GM23248 (cell line): Measurements from ENCODE around the gene SEMA4A.

Source experiments
- EZH2 ChIP-seq: fragments of 200-600 bp; sonication (generic); IDR thresholded peaks from 2 replicates; pipeline ENCODE4 v1.6.1; 2018; ENCODE audit warnings: antibody characterized with exemption, mild to moderate bottlenecking; ENCODE audit not compliant: insufficient read depth, poor library complexity, severe bottlenecking
- EZH2phosphoT487 ChIP-seq: fragments of 200-600 bp; sonication (generic); IDR thresholded peaks from 2 replicates; pipeline ENCODE4 v1.6.1; 2018; ENCODE audit warnings: antibody characterized with exemption, moderate library complexity, mild to moderate bottlenecking, low read depth; ENCODE audit not compliant: insufficient read depth

DNA sequence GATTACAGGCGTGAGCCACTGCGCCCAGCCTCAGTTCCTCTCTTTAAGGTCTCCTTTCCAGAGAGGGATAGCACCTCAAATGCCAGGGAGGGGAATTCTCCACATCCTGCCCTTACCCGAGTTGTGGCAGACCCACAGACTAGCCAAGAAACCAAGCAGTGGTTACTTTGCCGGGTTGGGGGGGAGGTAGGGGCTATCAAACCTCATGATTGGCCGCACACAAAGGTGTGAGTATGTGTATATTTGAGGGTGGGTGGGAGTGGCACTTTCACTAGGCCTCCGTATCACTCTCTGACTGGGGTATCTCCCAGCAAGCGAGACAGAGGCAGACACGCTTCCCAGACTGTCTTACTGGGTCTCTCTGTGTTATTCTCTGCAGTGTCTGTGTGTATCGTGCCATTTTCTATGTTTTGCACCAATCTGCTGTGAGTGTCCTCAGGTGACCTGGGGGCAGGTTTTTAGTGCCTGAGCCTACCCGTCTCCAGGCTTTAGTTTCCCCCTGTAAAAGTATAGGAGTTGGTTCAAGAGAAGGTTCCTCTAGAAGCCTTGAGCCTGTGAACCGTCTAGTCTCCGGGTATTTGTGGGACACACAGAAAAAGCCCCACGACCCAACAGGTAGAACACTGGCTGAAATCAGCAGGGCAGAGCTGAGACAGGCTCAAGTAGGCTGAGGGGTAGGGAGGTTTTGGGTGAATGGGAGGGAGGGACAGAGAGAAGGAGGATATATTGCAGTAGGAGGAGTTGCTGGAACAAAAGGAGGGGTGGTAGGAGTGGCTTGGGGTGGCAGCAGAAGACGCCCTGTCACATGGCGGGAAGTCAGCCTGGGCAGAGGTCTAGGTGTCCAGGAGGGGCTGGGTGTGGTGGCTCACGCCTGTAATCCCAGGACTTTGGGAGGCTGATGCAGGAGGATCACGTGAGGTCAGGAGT, 28.6 kb upstream of the SEMA4A start:
- TF ChIP-seq EZH2phosphoT487: no peak
- no peak for TF ChIP-seq EZH2
